ENCODE measurements around the gene DPP8. TPM values are rescaled to one million over a fixed set of nuclear protein-coding genes. Genes with fewer than 3 reads are reported as not detected.

The DPP8 gene
- polyA plus RNA-seq, 1 donor from 2014 or later = 18.6 TPM

- Histone ChIP-seq H3F3A (ENCODE audit: insufficient read depth, low read length, poor library complexity, severe bottlenecking) (no peaks in the 10 kb centered on the region), H3K36me3 (ENCODE audit: insufficient read depth, low read length) (no peaks in the 10 kb centered on the region), H3K27me3 (ENCODE audit: insufficient read depth, low read depth, low read length) (no peaks in the 10 kb centered on the region), H4K20me1 (ENCODE audit: insufficient read depth) (no peaks in the 10 kb centered on the region), H3K9ac (ENCODE audit: low read length) (no peak overlapping the region), H3K79me2 (replicated peaks; ENCODE audit: insufficient read depth, low read length) (peaks cover 5% of the 10 kb centered on the region), H3K9me2 (ENCODE audit: insufficient read depth, low read length) (no peaks in the 10 kb centered on the region), H3K4me3 (ENCODE audit: low read length) (no peak overlapping the region), H2AFZ (ENCODE audit: low read depth, low read length) (no peak overlapping the region), H3K27ac (ENCODE audit: low read length) (no peak overlapping the region), H3K4me2 (ENCODE audit: low read length) (no peak overlapping the region), H3K9me3 (ENCODE audit: low read length) (no peaks in the 10 kb centered on the region)
- no peak for TF ChIP-seq TAF1 (IDR thresholded peaks at IDR 0.05; ENCODE audit: low read depth)
- no peak for TF ChIP-seq EP300 (conservative IDR thresholded peaks at IDR 0.05; ENCODE audit: poor library complexity, severe bottlenecking)
- no peak for TF ChIP-seq EZH2 (IDR thresholded peaks at IDR 0.05; ENCODE audit: borderline replicate concordance, insufficient read depth, low read length, poor library complexity, severe bottlenecking)
- TF ChIP-seq MXI1 (conservative IDR thresholded peaks at IDR 0.05; ENCODE audit: poor library complexity, severe bottlenecking) = no peak
- no peak for TF ChIP-seq POLR2AphosphoS5 (IDR thresholded peaks at IDR 0.05)
- no peak for TF ChIP-seq SMC3 (conservative IDR thresholded peaks at IDR 0.05; ENCODE audit: poor library complexity)
- no peak for TF ChIP-seq CTCF (IDR thresholded peaks at IDR 0.05; ENCODE audit: poor library complexity, severe bottlenecking)
These were observed 104.9 kb downstream of the DPP8 start for GRCh38 chr15:65412556-65412955.

- Histone ChIP-seq H4K20me1 (ENCODE audit: insufficient read depth) (no peaks in the 10 kb centered on the region), H3K9me2 (ENCODE audit: insufficient read depth, low read length) (no peaks in the 10 kb centered on the region), H3K79me2 (replicated peaks; ENCODE audit: insufficient read depth, low read length) (peaks cover 5% of the 10 kb centered on the region), H3K36me3 (ENCODE audit: insufficient read depth, low read length) (no peaks in the 10 kb centered on the region), H3K9me3 (ENCODE audit: low read length) (no peaks in the 10 kb centered on the region), H3K4me2 (ENCODE audit: low read length) (no peak overlapping the region), H3K4me3 (ENCODE audit: low read length) (no peak overlapping the region), H3F3A (ENCODE audit: insufficient read depth, low read length, poor library complexity, severe bottlenecking) (no peaks in the 10 kb centered on the region), H3K27me3 (ENCODE audit: insufficient read depth, low read depth, low read length) (no peaks in the 10 kb centered on the region), H3K27ac (ENCODE audit: low read length) (no peak overlapping the region), H2AFZ (ENCODE audit: low read depth, low read length) (no peak overlapping the region), H3K9ac (ENCODE audit: low read length) (peak overlapping the region; percentile 16)
- TF ChIP-seq RAD21 (conservative IDR thresholded peaks at IDR 0.05) = no peak
- TF ChIP-seq MXI1 (conservative IDR thresholded peaks at IDR 0.05; ENCODE audit: poor library complexity, severe bottlenecking) = no peak
- TF ChIP-seq REST (IDR thresholded peaks at IDR 0.05; ENCODE audit: borderline replicate concordance) = no peak
- TF ChIP-seq EZH2 (IDR thresholded peaks at IDR 0.05; ENCODE audit: borderline replicate concordance, insufficient read depth, low read length, poor library complexity, severe bottlenecking) = no peak
- no peak for TF ChIP-seq CTCF (IDR thresholded peaks at IDR 0.05; ENCODE audit: poor library complexity, severe bottlenecking)
- no peak for TF ChIP-seq SMC3 (conservative IDR thresholded peaks at IDR 0.05; ENCODE audit: poor library complexity)
- no peak for TF ChIP-seq TAF1 (IDR thresholded peaks at IDR 0.05; ENCODE audit: low read depth)
These were observed 105.9 kb downstream of the DPP8 start for GRCh38 chr15:65411465-65412071.
